NCI-H2107 (cell line): ENCODE data around the gene DPYD.

Experiments
- DNase-seq: peaks from one replicate; lab custom pipeline; 2025; lab: John Stamatoyannopoulos, UW

The DPYD gene

GRCh38 chr1:97906567-97907241 is 14.1 kb downstream of the DPYD start:
- DNase-seq: no peak

GRCh38 chr1:97905141-97905940 is 15.5 kb downstream of the DPYD start:
- DNase-seq: no peak

DNA sequence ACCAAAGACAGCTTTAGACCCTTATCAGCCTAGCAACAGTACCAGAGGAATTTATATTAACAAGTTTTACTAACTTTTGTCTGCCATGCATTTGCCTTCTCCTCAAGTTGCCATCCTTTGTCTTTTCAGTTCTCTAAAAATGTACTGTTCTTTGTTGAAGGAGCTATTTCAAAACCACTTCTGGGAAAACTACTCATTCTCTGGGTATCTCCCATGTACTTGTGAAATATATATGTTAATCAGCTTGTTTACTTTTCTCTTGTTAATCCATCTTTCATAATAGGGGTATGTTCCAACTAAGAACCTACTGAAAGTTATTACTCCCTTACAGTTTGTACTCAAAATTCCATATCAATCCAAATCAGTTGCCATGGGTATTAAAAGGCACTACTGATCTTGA is 16.3 kb downstream of the DPYD start:
- no peak for DNase-seq

GRCh38 chr1:97903626-97904025 is 17.2 kb downstream of the DPYD start:
- no peak for DNase-seq

DNA sequence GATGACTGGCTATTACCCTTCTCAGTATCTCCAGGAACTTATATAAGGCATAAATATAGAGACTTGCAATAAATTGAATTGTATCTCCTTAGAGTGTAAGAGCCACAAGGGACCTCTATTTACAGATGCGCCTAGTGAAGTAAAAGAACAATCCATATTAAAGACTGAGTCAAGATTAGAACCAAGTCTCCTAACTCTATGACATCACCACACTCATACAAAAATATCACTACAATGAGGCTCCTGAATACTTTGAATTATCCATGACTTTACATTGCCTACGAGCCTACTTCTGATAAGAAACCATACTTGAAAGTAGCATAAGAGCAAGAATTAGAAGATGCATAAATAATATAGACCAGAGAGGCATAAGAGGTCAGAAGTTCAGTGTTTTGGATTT is 18.8 kb downstream of the DPYD start:
- DNase-seq: no peak

GRCh38 chr1:97901017-97901658 is 19.7 kb downstream of the DPYD start:
- DNase-seq: no peak

DNA sequence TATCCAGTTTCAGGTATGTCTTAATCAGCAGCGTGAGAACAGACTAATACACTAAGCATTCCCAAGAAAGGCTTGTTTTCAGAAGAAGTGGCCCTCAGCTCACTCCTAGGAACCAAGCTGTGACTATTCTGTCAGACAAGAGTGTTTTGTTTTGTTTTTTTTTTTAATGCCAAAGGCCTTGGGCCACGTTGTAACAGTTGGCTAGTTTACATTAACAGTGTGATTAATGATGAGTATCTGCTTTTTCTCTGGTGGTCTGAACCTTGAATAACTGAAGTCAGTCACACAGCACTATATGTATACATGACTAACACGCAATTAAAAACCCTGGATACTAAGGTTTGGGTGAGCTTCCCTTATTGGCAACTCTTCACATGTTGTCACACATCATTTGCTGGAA is 21.9 kb downstream of the DPYD start:
- DNase-seq: no peak

DNA sequence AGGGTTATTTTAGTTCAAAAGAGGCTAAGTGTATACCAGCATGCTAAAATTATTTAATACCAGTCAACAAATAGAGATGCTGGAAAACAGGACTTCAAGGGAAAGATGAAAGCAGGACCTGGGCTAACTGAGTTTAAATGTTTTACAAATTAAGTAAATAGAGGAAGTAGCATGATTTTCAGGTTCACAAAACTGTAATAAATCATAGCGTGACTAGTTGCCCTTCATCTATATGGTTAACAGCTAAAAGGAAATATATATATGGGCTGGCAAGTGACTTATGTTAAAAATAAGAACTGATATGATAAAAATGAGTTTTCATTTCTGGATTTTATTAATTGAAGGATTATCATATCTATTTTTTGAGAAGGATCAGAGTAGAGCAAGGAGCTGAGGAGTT is 25.6 kb downstream of the DPYD start:
- DNase-seq: no peak

- DNase-seq: no peak
These were observed 27.0 kb downstream of the DPYD start for GRCh38 chr1:97893844-97894243.

DNA sequence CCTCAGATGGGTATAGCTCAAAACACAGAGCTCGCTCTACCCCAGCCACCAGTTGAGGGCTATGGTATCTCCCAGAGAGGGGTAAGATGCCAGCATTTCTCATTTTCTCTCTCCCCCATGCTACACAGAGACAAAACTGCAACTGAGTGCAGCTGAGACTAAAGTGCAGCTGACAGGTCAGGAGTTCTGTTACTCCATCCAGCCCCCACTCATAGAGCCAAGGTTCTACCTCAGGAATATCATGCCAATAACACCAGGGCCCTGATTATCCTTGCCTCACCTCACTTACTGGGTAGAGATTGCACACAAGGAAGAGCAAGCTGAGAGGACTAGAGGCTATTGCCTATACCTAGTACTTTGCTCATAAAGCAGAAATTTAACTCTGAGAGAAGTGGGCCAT is 34.6 kb downstream of the DPYD start:
- DNase-seq: no peak

GRCh38 chr1:97883823-97884222 is 37.0 kb downstream of the DPYD start:
- no peak for DNase-seq

DNA sequence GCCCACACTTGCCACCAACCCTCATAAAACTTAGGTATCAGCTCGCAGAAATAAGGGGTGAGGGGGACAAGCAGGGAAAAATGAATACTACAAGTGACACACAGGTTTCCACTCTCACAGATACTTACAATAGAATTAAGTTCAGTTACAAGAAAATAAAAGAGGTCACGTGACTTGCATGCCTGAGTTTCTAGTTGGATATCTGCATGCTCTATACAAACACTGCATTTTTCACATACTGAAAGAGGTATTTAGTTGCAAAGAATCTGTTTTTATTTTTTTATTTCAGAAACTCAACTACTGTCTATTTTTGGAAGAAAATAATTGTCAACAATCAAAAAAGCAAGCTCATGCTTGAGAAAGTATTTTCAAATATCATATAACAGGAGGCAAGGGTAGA is 43.5 kb downstream of the DPYD start:
- no peak for DNase-seq

GRCh38 chr1:97875996-97876395 is 44.8 kb downstream of the DPYD start:
- no peak for DNase-seq

DNA sequence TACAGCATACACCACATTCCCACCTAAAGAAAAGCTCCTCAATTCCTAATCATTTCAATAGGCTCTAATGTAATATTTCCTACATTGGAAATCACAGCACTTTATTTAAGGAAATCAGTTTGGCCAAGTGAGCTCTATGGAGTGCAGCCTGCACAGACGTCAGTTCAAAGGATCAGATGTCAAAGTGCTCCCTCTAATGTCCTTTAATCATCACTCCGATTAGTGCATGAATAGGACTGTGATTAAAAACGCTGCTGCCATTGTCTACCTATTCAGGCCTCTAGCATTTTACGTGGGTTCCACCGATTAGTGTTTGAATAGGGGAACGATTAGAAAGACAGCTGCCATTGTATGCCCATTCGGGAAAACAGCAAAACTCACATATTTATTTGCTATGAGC is 50.2 kb downstream of the DPYD start:
- no peak for DNase-seq

DNA sequence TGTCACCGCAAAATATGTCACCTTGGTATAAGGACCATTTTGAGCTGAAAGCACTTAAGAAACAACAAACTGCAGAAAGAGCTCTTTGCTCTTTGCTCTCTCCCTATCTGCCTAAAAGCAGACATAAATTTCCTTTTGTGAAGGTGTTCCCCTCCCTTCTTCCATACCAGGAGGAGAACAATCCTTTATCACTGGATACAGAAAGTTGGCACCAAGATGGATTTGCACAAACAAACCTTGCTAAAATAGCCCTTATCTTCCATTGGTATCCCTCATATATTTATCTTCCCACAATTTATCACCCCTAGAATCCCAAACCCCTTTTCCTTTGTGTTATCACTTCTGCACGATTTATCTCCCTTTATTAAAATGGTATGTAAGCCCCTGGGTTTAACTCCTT is 51.4 kb downstream of the DPYD start:
- DNase-seq: no peak

- DNase-seq: no peak
These were observed 53.7 kb downstream of the DPYD start for GRCh38 chr1:97867127-97867526.

DNA sequence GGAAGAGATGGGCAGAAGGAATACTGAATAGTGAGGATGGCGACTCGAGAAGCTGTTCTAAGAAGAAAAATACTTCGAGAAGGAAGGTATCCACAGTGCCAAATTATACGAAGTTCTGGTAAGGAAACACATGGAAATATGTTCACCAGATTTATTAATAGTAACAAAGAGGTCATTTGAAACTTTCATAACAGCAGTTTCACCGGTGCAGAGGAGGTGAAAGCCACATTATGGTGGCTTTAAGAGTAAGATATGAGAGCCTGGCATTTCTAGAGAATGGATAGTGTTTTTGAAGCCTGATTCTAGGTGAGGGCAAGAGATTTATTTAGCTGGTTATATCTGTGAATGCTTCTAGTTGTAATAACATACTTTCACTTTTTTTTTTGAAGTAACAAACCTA is 56.2 kb downstream of the DPYD start:
- no peak for DNase-seq

- no peak for DNase-seq
These were observed 67.6 kb downstream of the DPYD start for GRCh38 chr1:97853221-97853620.

- DNase-seq: no peak
These were observed 71.2 kb downstream of the DPYD start for GRCh38 chr1:97849345-97850340.

- no peak for DNase-seq
These were observed 75.0 kb downstream of the DPYD start for GRCh38 chr1:97845805-97846204.

- no peak for DNase-seq
These were observed 76.2 kb downstream of the DPYD start for GRCh38 chr1:97844552-97845089.

DNA sequence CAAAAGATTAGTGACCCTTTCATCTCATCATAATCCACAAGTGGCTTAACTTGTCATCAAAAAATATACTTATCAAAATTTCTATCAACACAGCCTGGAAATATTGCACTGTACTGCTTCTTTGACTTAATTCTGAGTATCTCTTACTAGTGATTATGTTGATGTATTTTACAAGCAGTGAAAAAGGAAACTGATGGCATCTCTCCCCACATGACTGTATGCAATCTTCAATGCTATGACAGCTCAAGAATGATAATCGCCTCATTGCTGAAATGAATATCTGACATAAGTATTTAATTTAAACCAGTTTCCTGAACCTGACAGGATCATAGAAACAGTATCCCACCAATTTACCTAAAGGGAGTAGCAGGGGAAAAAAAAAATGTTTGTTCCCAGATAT is 79.5 kb downstream of the DPYD start:
- no peak for DNase-seq
